Fibroblast of skin of scalp (primary cell): ENCODE results near the gene ABR.
A peak's percentile ranks its signal among the peaks of the same experiment; 100 is the strongest.
"Not testable (repeated sequence)": the region's sequence is repeated elsewhere in the genome, so short reads cannot be mapped to it uniquely, and the experiment has no call there.

Experiments used
- DNase-seq: peaks from one replicate; pipeline ENCODE4 v3.0.0-alpha.2; 2013

The ABR gene

DNA sequence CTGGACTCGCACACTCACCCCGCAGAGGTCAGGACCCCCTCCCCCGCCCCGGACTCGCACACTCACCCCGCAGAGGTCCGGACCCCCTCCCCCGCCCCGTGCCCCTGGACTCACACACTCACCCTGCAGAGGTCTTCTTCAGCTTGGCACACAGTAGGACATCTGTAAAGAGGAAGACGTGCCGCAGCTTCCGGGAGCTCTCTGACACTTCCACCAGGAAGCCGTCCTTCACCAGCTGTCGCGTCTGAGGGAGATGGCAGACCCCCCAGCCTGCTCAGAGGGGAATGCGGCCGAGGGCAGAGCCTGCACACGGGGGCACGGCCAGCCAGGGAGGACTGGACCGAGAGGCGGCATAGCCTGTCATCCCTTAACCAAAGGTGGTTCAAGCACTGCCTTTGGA lies 109.9 kb downstream of the ABR start:
- DNase-seq = no peak

DNA sequence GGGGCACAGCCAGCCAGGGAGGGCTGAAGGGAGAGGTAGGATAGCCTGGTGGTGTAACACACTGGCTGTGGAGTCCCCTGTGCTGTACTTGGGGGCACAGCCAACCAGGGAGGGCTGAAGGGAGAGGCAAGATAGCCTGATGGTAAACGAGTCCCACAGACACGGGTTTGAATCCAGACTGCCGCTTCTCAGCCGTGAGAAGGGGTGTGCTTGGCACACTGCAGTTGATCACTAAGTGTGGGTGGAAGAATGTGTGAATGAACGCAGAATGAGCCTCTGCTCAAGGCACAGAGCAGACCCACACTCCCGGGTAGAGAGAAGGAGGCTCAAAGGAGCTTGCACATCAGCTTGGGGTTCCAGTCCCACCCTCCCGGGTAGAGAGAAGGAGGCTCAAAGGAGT lies 111.4 kb downstream of the ABR start:
- DNase-seq = no peak

DNA sequence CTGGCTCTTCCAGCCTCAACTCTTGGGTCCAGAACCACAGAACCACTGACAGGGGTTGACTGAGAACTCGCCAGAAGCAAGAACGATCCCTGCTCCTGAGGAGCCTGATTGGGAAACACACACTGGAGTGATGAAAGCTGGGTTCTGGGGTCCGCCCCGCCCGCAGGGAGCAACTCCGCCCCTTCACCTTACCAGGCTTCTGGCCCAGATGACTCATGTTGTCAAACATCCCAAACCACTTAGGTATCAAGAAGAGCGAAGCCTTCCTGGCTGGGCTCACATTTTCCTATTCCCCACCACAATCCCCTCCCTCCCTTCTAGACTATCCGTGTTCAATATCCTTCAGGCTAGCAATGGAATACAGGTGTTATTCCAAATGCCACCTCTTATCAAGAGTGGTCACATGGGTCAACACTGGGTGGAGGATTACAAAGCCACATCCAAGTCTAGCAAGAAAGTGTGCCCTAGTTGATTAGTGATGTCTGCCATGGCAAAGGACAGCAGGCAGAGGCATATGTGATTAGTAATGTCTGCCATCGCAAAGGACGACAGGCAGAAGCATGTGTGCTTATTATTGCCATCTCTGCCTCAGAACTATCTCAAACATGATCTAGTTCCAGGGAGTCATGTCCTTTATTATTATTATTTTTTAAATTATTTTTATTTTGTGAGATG lies 112.4 kb downstream of the ABR start:
- no peak for DNase-seq

DNA sequence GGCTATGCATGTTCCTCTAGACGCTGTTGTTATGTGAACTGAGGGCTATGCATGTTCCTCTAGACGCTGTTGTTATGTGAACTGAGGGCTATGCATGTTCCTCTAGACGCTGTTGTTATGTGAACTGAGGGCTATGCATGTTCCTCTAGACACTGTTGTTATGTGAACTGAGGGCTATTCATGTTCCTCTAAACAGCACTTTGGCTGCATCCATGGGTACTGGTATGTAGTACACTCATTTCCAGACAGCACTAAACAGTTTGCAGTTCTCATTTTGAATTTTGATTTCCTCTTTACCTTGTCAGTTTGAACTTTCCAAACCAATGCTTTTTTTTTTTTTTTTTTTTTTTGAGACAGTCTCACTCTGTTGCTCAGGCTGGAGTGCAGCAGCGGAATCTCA lies 114.4 kb downstream of the ABR start:
- not testable (repeated sequence) for DNase-seq

DNA sequence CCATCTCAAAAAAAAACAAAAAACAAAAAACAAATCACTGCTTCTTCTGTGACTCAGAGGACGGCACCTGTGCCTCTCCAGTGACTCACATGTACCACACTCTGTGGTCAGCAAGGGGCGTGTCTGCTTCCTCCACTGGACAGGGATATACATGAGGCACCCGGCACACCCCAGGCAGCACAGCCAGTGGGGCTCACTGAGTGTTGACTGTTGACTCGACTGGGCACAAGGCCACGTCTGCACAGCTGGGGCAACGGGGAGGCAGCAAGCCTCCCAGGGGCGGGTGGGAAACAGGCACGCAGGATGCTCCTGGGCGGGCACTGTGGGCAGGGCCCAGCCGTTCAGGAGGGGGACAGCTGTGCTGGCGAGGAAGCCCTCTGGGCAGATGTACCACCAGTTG lies 118.8 kb downstream of the ABR start:
- peak; percentile 84 for DNase-seq

DNA sequence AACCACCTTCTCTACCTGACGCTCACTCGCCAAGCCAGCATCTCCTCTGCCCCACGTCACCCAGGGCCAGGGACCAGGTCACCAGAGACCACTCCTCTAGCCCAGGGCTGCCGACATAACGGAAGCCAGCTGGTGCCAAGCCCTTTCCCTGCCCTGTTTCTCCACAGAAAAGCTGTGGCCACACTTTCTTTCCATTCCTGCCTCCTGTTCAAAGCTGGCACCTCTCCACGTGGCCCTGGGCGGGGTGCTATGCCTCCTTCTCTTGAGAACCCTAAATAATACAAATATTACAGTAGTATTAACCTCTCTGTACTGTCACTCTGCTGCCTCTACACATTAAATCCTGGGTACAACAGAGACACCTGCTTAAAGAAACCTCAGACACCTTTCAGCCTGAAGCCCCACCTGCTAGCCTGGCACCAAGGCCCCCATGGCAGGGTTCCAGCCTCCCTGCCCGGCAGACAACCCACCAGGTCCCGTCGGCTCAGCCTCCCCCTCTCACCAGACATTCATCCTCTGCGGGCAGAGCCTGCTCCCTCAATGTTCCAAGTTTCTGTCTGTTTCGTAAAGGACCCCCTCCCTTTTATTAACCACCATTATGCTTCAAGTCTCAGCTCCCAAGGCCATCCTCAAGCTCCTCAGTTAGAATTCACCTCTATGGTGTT lies 120.5 kb downstream of the ABR start:
- DNase-seq = no peak

DNA sequence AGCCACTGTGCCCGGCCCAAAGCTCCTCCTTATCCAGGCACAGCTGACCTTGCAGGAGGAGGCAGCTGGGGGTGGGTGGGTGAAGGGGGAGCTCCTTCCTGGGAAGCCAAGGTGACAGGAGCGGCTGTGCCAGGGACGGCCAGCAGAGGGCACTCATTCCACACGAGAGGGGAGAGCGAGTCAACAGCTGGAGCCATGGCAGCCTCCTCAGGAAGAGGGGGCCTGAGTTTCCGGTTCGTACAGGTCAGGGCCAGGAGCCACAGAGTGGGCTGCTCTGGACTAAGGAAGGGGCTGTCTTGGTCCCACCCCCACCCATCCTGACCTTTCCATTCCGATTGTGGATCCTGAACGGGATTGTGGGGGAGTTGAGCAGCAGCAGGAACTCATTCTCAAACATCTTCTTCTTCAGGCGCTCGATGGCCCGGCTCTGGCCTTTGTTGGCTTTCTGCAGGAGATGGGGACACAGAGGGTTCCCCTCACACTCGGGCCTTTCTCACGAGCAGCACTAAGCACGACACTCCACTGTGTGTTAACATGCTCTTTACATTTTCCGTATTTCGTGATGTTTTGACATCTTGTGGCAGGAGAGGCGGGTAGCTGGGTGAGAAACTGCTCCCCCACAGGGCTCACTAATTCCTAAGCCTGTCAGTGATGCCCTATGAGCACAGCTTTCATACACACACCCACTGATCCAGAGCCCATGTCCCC lies 121.2 kb downstream of the ABR start:
- DNase-seq = peak; percentile 44

DNA sequence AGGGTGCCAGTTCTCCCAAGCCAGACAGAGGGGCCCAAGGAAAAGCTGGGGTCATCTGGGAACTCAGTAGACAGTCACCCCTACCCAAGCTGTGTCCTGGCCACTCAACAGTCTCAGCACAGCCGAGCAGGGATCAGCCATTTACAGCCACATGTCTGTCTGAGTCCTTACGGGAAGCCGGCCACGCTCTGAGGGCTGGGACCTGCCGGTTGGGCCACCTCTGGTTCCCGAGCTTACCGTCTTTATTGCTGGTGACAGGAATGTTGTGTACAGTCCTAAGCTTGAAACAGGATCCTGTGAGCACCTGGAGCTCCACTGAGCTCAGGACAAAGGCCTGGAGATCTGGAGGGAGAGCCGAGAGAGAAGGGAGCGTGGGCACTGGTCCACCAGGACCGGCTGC lies 123.0 kb downstream of the ABR start:
- no peak for DNase-seq

DNA sequence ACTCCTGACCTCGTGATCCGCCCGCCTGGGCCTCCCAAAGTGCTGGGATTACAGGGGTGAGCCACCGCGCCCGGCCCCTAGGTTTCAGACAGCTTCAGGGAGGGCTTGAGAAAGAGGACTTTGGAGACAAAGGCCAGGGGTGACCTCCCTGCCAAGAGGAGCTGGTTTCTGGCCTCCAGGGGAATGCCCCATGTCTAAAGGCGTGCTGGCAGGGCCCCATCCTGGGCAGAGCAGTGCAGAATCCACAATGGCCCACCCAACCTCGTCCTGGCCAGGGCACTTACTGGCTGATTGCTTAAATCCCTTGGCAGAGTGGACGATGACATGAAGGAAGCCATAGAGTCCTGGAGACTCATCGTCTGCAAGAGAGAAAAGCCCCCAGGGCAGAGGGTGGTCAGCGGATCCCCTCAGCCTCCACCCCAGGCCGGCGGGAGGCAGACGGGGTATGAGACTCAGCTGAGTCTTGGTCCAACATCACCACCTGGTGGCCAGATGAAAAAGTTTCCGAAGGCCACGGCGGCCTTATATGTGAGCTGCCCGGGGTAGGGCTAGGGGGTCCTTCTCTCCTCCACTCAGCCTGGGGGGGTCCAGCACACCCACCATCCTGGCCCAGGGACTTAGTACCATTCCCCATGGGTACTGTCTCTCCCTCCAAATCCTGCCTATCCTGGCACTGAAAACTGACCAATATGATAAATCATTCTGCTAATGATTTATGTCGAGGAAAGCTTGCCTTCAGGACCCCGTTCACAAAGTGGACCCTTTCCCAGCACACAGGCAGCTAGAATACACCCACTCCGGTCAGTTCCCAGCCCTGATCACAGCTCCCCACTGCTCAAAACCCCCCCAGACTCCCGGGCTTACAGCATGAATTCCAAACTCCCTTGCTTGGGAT lies 123.8 kb downstream of the ABR start:
- DNase-seq = peak; percentile 63

DNA sequence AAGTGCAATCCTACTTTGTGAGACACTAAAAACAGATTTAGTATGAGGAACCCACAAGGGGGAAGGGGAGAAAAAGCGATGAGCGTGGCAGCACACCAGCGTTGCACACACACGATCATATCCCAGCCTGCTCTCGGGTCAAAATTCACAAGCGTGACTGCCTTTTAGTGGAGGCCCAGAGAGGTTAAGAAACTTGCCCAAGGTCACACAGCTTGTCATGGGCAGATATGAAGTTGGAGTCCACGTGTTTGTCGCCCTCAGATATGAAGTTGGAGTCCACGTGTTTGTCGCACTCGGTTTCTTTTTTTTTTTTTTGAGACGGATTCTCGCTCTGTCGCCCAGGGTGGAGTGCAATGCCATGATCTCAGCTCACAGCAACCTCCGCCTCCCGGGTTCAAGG lies 124.5 kb downstream of the ABR start:
- no peak for DNase-seq

DNA sequence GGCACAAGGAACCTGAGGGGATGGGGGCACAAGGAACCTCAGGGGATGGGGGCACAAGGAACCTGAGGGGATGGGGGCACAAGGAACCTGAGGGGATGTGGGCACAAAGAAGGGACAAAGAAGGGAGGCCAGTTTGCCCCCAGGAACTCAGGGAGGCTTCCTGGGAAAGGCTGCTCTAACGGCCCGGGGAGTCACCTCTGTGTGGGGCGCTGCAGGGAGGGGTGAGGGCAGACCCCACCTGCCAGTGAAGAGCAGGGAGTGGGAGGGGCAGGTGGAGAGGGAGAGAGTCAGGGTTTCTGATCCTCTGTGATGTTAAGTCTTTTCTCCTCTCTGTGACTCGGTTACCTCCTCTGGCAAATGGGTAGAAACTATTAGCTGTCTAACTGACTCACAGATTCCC lies 125.1 kb downstream of the ABR start:
- DNase-seq = no peak

DNA sequence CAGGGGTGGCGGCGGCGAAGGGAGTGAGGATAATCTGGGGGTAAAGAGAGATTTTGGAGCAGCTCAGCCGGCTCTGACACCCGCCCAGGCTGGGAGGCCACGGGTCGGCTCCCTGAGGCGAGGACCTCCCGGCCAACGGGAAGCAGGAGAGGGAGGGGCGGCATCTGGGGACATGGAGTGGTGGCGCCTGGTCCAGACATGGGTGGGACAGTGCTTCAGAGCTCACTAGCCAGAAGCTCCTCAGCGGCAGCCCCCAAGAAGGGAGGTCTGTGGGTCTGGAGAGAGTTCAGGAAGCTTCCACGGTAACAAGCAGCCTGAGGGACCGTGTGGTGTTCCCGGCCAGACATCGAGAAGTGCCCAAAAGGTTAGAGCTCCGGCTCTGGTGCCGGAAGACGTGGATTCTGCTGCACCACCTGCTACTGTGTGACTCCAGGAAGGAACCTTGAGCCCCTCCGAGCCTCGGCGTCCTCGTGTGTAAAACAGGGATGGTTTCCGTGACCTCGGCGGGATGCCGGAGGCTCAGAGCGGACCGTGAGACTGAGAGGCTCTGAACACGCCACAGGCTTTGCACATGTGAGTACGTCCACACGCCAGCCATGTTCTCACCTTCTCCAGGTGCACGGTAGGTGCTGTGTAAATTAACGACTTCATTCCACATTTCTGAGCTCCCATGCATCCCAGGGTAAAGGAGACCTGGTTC lies 126.0 kb downstream of the ABR start:
- DNase-seq = no peak

DNA sequence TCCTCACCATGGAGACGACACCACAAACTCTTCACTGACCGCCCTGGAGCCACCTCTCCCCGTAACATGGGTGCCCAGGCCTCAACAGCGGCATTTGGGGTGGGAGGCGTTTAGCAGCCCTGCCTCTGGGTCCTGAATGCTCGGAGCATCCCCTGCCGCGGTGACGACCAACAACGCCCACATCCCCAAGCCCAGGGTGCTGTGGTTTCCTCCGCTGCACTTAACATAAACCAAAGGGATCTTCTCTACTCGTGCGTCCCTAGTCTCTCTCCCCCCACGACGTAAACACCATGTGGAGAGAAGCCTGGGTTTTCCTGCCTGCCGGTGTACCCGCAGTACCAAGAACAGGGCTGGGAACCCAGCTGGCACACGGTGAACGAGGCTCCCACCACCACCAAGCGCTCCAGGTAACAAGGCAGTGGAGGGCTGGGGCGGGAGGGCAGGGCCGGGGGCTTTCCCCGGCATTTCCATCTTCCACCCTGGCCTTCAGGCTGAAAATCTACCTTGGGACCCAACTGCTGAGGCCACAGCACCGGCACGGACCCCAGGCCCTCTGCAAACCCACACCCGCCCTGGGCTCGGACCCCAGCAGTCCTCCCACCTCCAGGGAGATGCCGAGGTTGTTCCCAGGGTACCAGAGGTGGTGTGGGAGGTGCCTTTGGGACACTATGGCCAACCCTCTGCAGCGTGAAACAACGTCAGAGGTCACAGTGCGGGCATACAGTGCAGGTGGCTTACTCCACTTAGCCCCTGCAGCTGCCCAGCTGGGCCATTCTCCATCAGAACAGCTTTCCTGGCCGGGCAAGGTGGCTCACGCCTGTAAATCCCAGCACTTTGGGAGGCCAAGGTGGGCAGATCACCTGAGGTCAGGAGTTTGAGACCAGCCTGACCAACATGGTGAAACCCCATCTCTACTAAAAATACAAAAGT lies 128.5 kb downstream of the ABR start:
- DNase-seq = no peak

DNA sequence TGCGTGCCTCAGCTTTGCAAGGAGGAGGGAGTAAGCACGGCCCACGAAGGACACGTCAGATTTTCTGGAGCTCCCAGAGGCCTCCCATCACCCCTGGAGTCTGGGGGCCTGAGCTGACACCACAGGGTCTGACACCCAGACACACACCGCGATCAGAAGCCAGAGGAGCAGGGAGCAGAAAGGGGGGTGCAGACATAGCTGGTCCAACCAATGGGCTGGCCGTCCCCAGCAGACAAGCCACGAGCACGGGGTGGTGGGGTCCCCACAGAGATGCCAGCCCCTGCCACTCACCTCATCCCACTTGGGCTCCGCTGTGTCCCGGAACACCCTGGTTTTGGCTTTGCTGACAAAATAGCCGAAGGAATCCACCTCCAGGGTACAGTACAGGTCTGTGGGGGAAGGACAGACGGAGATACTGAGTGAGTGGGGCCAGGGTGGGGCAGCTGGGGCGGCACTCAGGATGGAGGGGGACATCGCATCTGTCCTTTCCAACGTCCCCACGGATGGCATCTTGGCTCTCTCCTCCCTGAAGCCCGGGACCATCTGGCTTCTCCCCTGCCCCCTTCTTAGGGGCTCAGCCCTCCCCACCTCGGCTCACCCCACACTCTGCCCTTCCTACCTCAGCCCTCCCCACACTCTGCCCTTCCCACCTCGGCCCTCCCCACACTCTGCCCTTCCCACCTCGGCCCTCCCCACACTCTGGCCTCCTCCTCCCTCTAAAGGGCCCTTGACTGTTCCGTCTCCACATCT lies 129.4 kb downstream of the ABR start:
- DNase-seq = no peak

DNA sequence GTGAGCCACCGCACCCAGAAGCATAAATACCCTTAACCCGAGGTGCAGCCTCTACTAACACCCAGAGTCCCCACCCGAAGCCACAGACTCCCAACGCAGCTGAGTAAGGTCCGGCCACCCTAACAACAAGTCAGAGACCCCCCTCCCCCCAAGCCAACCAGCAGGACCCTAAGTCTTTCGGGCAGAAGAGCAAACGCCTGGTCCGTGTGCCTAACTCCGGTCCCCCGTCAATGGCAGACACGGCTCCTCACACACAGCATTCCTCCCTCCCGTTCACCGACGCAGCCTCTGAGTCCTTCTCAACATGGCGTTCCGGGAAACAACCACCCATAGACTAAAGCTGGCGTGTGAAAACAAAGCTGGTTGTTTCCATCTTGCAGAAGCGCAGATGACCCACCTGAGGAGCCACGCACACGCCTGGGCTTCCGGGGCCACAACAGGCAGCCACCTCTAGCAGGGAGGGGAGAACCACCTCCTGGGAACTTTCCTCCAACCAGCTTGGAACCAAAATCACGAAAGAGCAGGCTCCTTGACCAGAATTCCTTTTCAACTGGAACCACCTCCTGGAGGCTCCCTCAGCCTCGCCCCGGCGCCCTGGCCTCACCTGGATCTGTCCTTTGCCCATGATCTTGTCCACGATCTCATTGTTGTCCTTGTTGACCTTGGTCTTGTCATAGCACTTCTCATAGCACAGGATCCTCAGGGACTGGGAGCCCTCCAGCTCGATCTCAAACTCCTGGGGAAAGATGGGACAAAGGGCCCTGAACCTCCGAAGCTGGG lies 130.1 kb downstream of the ABR start:
- DNase-seq = no peak

DNA sequence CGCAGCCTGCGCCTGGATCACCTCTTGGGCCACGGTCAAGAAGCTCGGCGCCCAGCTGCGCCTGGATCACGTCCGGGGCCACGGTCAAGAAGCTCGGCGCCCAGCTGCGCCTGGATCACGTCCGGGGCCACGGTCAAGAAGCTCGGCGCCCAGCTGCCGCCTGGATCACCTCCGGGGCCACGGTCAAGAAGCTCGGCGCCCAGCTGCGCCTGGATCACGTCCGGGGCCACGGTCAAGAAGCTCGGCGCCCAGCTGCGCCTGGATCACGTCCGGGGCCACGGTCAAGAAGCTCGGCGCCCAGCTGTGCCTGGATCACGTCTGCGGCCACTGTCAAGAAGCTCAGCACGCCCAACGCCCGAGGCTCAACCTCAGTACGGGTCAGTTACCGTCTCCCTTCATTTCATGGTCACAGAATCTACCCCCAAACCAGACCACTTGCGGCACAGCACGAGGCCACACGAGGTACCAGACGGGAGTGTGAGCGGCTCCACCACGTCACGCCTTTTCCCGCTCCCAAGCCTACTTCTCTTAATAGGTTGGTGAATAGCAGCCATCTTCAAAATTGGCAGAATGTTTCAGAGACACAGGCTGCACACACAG lies 131.2 kb downstream of the ABR start:
- DNase-seq = not testable (repeated sequence)

DNA sequence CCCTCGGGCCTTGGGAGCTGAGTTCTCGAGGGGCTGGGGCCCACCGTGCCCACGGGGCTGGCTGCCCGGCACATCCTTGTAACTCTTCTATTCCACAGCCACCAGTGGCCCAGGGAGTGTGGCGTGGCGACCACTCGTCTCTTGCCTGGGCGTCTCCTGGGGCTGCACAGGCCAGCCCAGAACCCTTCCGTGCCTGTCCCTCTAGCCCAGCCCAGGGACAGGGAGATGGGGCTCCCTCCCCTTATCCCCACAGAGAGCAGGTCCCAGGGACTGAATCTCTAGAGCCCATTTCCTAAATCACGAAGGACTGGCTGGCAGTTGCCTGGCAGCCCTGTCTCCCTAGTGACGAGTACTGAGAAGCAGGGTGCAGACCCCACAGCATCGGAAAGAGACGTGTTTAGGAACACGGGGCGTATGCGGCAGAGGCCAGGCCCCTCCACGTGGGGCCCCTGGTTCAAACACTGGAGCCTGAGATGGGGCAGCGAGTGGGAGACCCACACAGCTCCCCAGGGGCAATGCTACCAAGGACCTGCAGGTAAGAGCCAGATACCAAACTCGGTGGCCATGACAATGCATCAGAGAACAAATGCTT lies 131.8 kb downstream of the ABR start:
- no peak for DNase-seq

DNA sequence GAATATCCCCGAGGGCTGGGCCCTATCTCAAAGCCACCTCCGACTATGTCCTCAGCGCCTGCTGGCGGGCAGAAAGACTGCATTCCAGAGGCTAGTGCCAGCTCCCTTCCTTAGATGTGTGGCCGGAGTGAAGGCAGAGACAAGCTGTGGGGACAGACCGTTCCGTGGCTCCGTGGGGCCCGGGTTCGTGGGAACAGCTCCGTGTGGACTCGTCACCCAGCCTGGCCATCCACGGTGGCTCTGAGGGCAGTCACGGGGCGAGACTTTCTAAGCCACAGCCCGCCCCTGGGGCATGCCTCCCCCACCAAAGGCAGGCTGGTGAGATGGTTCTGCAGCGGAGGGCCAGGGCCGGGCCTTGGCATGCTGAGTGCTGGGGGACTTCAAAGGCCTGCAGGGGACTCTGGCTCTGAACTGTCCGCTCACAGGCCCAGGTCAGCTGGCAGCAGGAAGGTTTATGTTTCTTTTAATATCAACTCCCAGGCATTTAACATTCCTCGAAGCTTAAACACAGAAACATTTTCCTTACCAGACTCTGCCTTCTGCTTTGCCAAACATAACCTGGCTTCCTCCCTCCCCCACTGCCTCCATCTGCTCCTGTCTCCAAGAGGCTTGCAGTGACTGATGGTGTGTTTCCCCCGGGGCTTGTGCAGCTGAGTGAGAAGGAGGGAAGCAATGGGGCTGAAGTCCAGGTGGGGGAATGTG lies 132.5 kb downstream of the ABR start:
- DNase-seq = peak; percentile 26
